Tibial artery (tissue), 4 donors: ENCODE results near the gene RNF208.

ENCODE experiments used
- DNase-seq, 2 donors: peaks; one replicate each; pipeline ENCODE4 v3.0.0-alpha.2; 2019
- H3K27ac ChIP-seq, 2 donors: fragments of 200-600 bp; sonication (generic) in 1 of 2; 1 replicate in 1 of 2; 2 replicates in 1 of 2; pipeline ENCODE4 v1.5.1; 2018 to 2019; ENCODE audit warnings: mild to moderate bottlenecking in 1 of 2
- H3K27me3 ChIP-seq, 2 donors: fragments of 200-600 bp; sonication (generic) in 1 of 2; one replicate each; pipeline versions ENCODE4 v1.5.1 to v1.6.0; 2016 to 2019
- H3K36me3 ChIP-seq, 3 donors: fragments of 200-600 bp; sonication (generic) in 2 of 3; one replicate each; pipeline ENCODE4 v1.5.1; 2016 to 2019; ENCODE audit warnings: mild to moderate bottlenecking in 2 of 3
- H3K4me1 ChIP-seq, 4 donors: fragments of 200-600 bp; sonication (generic) in 2 of 4; 1 replicate in 3 of 4; 2 replicates in 1 of 4; pipeline ENCODE4 v1.5.1; 2016 to 2019
- H3K4me3 ChIP-seq, 2 donors: fragments of 200-600 bp; sonication (generic) in 1 of 2; 1 replicate in 1 of 2; 2 replicates in 1 of 2; pipeline ENCODE4 v1.5.1; 2018 to 2019; ENCODE audit warnings: mild to moderate bottlenecking in 2 of 2
- H3K9me3 ChIP-seq, 3 donors: fragments of 200-600 bp; sonication (generic) in 1 of 3; one replicate each; pipeline ENCODE4 v1.5.1; 2016 to 2019
- CTCF ChIP-seq, 2 experiments: fragments of 200-600 bp in 1 of 2; fragments of 450-650 bp in 1 of 2; IDR thresholded peaks; one replicate each; pipeline ENCODE4 v1.5.1; 2017 to 2019; ENCODE audit warnings: antibody characterized with exemption in 2 of 2, mild to moderate bottlenecking in 1 of 2, moderate library complexity in 1 of 2
- intact Hi-C: fragments of 100-400 bp; cut with DNase I; formaldehyde crosslinking; loops from one replicate; pipeline ENCODE4 v1.15.0; 2023; ENCODE audit warnings: low total_unique reads

Gene RNF208

GRCh38 chr9:137215196-137215986 lies 6.6 kb downstream of the RNF208 start:
- H3K4me1 ChIP-seq = peaks cover 0 to 24% (median 11%) of the 10 kb centered on the region in 4 donors
- intact Hi-C loops = no loop called here
- DNase-seq = no peak
- no peaks in the 10 kb centered on the region for H3K27me3 ChIP-seq
- no peaks in the 10 kb centered on the region for H3K9me3 ChIP-seq
- H3K36me3 ChIP-seq = peaks cover 0 to 28% (median 0%) of the 10 kb centered on the region in 3 donors
- no peak overlapping the region for H3K27ac ChIP-seq
- H3K4me3 ChIP-seq = no peak overlapping the region
- TF ChIP-seq CTCF (IDR thresholded peaks at IDR 0.05) = no peak

- Histone ChIP-seq H3K9me3 (no peaks in the 10 kb centered on the region), H3K4me3 (no peak overlapping the region), H3K4me1 (peaks cover 0 to 24% (median 11%) of the 10 kb centered on the region in 4 donors), H3K36me3 (peaks cover 0 to 34% (median 0%) of the 10 kb centered on the region in 3 donors), H3K27me3 (no peaks in the 10 kb centered on the region), H3K27ac (no peak overlapping the region)
- no peak for TF ChIP-seq CTCF (IDR thresholded peaks at IDR 0.05)
- intact Hi-C loops = no loop called here
- no peak for DNase-seq
Measured at GRCh38 chr9:137214620-137215019, 7.4 kb downstream of the RNF208 start.

GRCh38 chr9:137213160-137214060 lies 8.6 kb downstream of the RNF208 start:
- peaks cover 0 to 42% (median 0%) of the 10 kb centered on the region in 3 donors for H3K36me3 ChIP-seq
- peaks cover 0 to 18% (median 8%) of the 10 kb centered on the region in 4 donors for H3K4me1 ChIP-seq
- H3K4me3 ChIP-seq = no peak overlapping the region
- intact Hi-C loops = no loop called here
- H3K27ac ChIP-seq = no peak overlapping the region
- no peaks in the 10 kb centered on the region for H3K9me3 ChIP-seq
- no peaks in the 10 kb centered on the region for H3K27me3 ChIP-seq
- no peak for TF ChIP-seq CTCF (IDR thresholded peaks at IDR 0.05)
- DNase-seq = no peak

GRCh38 chr9:137212520-137212919 lies 9.5 kb downstream of the RNF208 start:
- Histone ChIP-seq H3K27ac (no peak overlapping the region), H3K9me3 (no peaks in the 10 kb centered on the region), H3K4me3 (no peak overlapping the region), H3K4me1 (peaks cover 0 to 9% (median 1%) of the 10 kb centered on the region in 4 donors), H3K27me3 (no peaks in the 10 kb centered on the region), H3K36me3 (peaks cover 0 to 44% (median 0%) of the 10 kb centered on the region in 3 donors)
- DNase-seq = no peak
- TF ChIP-seq CTCF (IDR thresholded peaks at IDR 0.05) = no peak
- intact Hi-C loops = no loop called here

GRCh38 chr9:137211532-137211931 lies 10.5 kb downstream of the RNF208 start:
- Histone ChIP-seq H3K9me3 (no peaks in the 10 kb centered on the region), H3K36me3 (peaks cover 0 to 47% (median 0%) of the 10 kb centered on the region in 3 donors), H3K27me3 (no peaks in the 10 kb centered on the region), H3K4me3 (no peak overlapping the region), H3K4me1 (peaks cover 0 to 6% (median 5%) of the 10 kb centered on the region in 4 donors), H3K27ac (no peak overlapping the region)
- DNase-seq = no peak
- TF ChIP-seq CTCF (IDR thresholded peaks at IDR 0.05) = no peak
- intact Hi-C loops = no loop called here
